C4-2B (cell line): Measurements from ENCODE around the gene DAG1.

ENCODE experiments used
- H3K27ac ChIP-seq: fragments of 450-650 bp; 2 replicates; pipeline ENCODE4 v1.5.1; 2017
- CTCF ChIP-seq: fragments of 450-650 bp; conservative IDR thresholded peaks from 2 replicates; pipeline ENCODE4 v1.5.1; 2017; ENCODE audit warnings: mild to moderate bottlenecking
- ZFX ChIP-seq: fragments of 450-650 bp; IDR thresholded peaks from 2 replicates; pipeline ENCODE4 v1.6.1; 2017

Gene DAG1

DNA sequence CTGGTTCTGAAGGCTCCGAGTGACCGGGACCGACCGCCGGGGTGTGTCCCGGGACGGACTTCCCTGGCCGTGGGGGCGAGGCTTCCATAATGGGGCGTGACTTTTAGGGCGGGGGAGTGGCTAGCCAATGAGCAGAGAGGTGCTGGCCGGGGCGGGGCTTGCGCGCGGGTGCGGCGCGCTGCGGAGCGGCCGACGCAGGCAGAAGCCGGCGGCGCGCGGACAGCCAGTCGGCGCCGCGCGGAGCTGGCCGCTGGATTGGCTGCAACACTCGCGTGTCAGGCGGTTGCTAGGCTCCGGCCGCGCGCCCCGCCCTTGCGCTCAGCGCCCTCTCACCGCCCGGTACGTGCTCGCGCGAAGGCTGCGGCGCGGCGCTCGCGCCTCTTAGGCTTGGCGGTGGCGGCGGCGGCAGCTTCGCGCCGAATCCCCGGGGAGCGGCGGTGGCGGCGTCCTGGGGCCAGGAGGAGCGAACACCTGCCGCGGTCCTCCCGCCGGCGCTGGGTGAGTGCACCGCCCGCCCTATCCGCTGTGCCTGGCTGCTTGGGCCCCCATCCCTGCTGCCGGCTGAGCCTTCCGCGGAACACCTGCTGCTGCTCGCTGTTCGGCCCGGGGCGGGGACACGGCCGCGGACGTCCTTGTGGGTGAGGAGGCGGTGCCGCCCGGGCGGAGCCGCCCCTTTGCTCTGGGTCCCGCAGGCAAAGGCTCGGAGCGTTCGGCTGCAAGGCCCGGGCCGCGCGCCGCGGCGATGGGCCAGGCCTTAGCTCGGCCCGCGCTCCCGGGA is at the start of gene DAG1:
TSS of gene DAG1 (plus strand) at position 332 of the 778 bp plus-strand sequence. CDS start 40,268 bp downstream, outside the sequence.
- TF ChIP-seq ZFX, result peak; percentile 84; the same call in 1 of the 2 replicates
- no peak for TF ChIP-seq CTCF
- H3K27ac ChIP-seq, result peak within 1 kb of the TSS; percentile 91

DNA sequence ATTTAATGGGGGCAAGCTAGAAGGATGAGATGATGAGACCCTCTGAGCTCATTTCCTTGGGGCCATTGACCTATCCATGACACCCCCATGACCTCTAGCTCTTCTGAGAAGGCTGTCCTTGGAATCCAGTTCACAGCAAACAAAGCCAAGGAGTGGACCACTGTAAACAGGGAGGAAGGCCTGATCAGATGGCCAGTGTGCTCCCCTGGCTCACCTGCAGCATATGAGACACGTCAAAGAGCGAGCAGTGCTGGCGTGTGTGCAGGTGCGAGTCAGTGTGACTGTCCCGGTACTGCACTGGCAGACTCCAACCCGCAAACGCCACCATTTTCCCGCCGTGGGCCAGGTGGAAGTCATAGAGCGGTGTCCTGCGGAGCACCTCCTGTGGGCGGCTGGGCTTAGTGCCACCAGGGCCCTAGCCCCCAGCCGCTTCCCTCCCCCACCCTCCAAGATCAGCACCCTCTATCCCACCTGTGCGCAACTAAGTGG is 48.1 kb upstream of the DAG1 start:
- no peak for TF ChIP-seq ZFX
- TF ChIP-seq CTCF, result no peak
- H3K27ac ChIP-seq, result no peak overlapping the region

DNA sequence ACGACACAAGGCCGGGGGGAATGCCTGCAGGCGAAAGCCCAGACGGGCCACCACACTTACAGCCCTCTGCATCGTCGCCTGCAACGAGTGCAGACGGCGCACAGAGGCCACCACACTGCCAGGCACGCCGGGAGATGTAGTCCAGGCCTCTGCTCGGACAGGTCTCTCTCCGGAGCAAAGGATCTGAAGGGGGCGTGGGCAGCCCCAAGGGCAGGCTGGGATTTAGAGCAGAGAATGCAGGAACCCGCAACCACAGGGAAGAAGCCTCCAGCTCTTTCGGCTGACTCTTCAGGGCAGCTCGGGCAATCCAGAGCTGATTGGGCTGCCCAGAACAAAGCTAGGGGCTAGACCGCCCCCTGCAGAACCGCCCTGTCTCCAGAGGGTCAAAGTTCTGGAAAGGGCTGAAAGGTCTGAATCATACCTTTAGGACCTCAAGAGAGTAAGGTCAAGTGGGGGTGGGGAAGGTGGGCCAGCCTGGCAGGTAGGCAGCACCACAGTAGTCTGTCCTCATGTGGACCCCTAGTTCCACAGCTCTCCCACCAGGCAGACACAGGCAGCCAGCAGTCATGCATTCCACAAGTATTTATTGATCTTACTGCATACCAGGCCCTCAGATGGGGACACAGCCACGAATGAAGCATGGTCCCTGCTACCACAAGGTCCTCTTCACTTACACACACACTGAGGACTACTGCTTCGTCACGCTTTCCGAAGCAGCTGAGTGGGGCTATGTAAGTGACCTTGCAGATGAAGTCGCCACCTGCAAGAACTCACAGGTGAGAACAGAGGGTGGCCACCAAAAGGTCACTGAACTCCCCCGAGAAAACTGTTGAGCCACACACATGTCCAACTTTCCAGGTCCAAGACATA is 47.5 kb upstream of the DAG1 start, which contains the start of gene AMT:
TSS of gene AMT (minus strand) at position 95 of the 870 bp plus-strand sequence. CDS start at position 72, 23 bp downstream.
- TF ChIP-seq CTCF (no peak), ZFX (no peak)
- H3K27ac ChIP-seq, result no peak within 1 kb of the TSS

DNA sequence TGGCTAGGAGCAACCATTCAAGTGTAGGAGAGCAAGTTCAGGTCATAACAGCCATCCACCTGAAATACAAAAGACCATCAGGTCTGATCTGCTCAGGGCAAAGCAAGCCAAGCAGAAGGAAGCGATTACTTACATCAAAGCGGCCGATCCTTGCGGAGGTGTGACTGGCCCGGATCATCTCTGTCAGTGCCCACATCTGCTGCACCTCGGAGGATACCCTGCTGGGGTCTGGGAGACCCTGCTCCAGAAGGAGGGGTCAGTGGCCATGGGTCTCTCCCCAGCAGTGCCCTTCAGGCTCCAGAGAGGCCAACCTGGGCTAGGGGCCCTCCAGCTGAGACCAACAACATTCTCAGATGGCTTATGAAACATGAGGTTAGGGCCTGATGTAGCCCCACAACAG is 45.3 kb upstream of the DAG1 start:
- TF ChIP-seq ZFX (no peak), CTCF (no peak)
- H3K27ac ChIP-seq, result no peak overlapping the region

DNA sequence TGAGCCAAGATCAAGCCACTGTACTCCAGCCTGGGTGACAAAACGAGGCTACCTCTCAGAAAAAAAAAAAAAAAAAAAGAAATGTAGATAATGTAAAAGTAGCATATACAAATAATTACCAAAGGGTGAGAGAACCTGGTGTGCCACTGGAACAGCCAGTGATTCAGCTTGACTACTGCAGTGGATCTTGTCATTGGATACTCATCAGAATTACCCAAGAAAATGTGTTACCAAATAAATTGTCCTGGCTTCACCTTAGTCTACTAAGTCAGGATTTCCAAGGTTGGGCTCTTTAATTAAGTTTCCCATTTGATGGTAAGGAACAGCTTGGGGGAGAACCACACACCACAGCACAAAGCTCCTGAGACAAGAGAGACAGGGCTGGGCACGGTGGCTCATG is 42.5 kb upstream of the DAG1 start:
- no peak for TF ChIP-seq ZFX
- no peak for TF ChIP-seq CTCF
- H3K27ac ChIP-seq, result no peak overlapping the region

GRCh38 chr3:49428752-49429080 is 41.4 kb upstream of the DAG1 start:
- peak overlapping the region; percentile 72 for H3K27ac ChIP-seq
- TF ChIP-seq ZFX, result no peak
- no peak for TF ChIP-seq CTCF

GRCh38 chr3:49434731-49435130 is 35.3 kb upstream of the DAG1 start:
- TF ChIP-seq ZFX, result no peak
- TF ChIP-seq CTCF, result no peak
- no peak overlapping the region for H3K27ac ChIP-seq
